B cell (primary cell): ENCODE measurements around the gene SBK1. TPM values are rescaled to one million over a fixed set of nuclear protein-coding genes. Genes with fewer than 3 reads are reported as not detected.

ENCODE experiments used
- ATAC-seq: fragments of 200-7000 bp; cut with Tn5 transposase; one replicate; pipeline ENCODE4 v1.10.0; 2021; ENCODE audit warnings: low read depth, mild to moderate bottlenecking, moderate number of reproducible peaks, moderate library complexity
- CTCF ChIA-PET: fragments of 350-600 bp; sonication (Branson Sonifier 250); formaldehyde crosslinking; loops from one replicate; lab custom pipeline; 2021; ENCODE audit warnings: antibody characterized with exemption, inconsistent platforms; lab: Charles Lee
- POLR2A ChIA-PET: fragments of 350-600 bp; sonication (Branson Sonifier 250); formaldehyde crosslinking; loops from one replicate; lab custom pipeline; 2021; ENCODE audit warnings: antibody characterized with exemption; lab: Charles Lee
- DNase-seq: peaks from one replicate; pipeline ENCODE4 v3.0.0; 2013
- H2AFZ ChIP-seq: 2 replicates; pipeline ENCODE4 v1.6.1; 2012; ENCODE audit warnings: mild to moderate bottlenecking, low read depth, low read length; ENCODE audit not compliant: insufficient read depth, poor library complexity, severe bottlenecking
- H3K27ac ChIP-seq, 2 donors: 1 replicate in 1 of 2; 2 replicates in 1 of 2; pipeline ENCODE4 v1.5.1; 2012 to 2013; ENCODE audit warnings: low read length in 2 of 2, mild to moderate bottlenecking in 2 of 2, moderate library complexity in 1 of 2
- H3K27me3 ChIP-seq, 4 experiments: fragments of 200-600 bp in 1 of 4; sonication (generic) in 1 of 4; replicated peaks in 1 of 4; 1 replicate in 2 of 4; 2 replicates in 2 of 4; pipeline versions ENCODE4 v1.6.1 to v1.7.0; 2013 to 2016; ENCODE audit warnings: low read length in 3 of 4, mild to moderate bottlenecking in 2 of 4, mixed read lengths in 1 of 4, moderate library complexity in 1 of 4; ENCODE audit not compliant: insufficient read depth in 4 of 4, control insufficient read depth in 3 of 4; ENCODE audit errors: control extremely low read depth in 1 of 4
- H3K36me3 ChIP-seq, 2 experiments: replicated peaks in 1 of 2; 1 replicate in 1 of 2; 2 replicates in 1 of 2; pipeline versions ENCODE4 v1.6.1 to v1.7.1; 2013; ENCODE audit warnings: low read length in 1 of 2; ENCODE audit not compliant: insufficient read depth in 2 of 2, control insufficient read depth in 1 of 2; ENCODE audit errors: control extremely low read depth in 1 of 2, extremely low read depth in 1 of 2
- H3K4me1 ChIP-seq, 2 donors: fragments of 200-600 bp in 1 of 2; sonication (generic) in 1 of 2; 1 replicate in 1 of 2; 2 replicates in 1 of 2; pipeline versions ENCODE4 v1.5.1 to v1.6.1; 2013 to 2017; ENCODE audit warnings: low read length in 2 of 2; ENCODE audit not compliant: control insufficient read depth in 2 of 2, insufficient read depth in 2 of 2
- H3K4me2 ChIP-seq: replicated peaks from 2 replicates; pipeline ENCODE3; 2012; ENCODE audit warnings: mild to moderate bottlenecking, low read depth, low read length; ENCODE audit not compliant: poor library complexity, severe bottlenecking
- H3K4me3 ChIP-seq, 5 experiments: fragments of 200-600 bp in 1 of 5; sonication (generic) in 1 of 5; 1 replicate in 3 of 5; 2 replicates in 2 of 5; pipeline versions ENCODE4 v1.5.1 to v1.7.0; 2011 to 2016; ENCODE audit warnings: low read length in 4 of 5, mild to moderate bottlenecking in 4 of 5, low read depth in 2 of 5, control low read depth in 1 of 5, moderate library complexity in 1 of 5; ENCODE audit not compliant: insufficient read depth in 1 of 5; ENCODE audit errors: control extremely low read depth in 1 of 5, extremely low read depth in 1 of 5
- H3K79me2 ChIP-seq: fragments of 200-600 bp; sonication (generic); one replicate; pipeline ENCODE4 v1.6.0; 2016; ENCODE audit warnings: low read length; ENCODE audit not compliant: control insufficient read depth, insufficient read depth
- H3K9ac ChIP-seq: fragments of 200-600 bp; sonication (generic); 2 replicates; pipeline ENCODE4 v1.6.1; 2017; ENCODE audit warnings: mild to moderate bottlenecking, low read length, moderate library complexity
- H3K9me3 ChIP-seq, 3 donors: one replicate each; pipeline versions ENCODE4 v1.6.1 to v1.7.1; 2013; ENCODE audit warnings: low read length in 2 of 3; ENCODE audit not compliant: control insufficient read depth in 2 of 3, insufficient read depth in 1 of 3; ENCODE audit errors: control extremely low read depth in 1 of 3
- H4K20me1 ChIP-seq: 2 replicates; pipeline ENCODE4 v1.6.0; 2012; ENCODE audit warnings: mild to moderate bottlenecking, low read length; ENCODE audit not compliant: insufficient read depth, control insufficient read depth, poor library complexity, severe bottlenecking
- H3K27ac Mint-ChIP-seq: one replicate; pipeline ENCODE4 v1.8.0; 2021; ENCODE audit warnings: mixed read lengths
- H3K27me3 Mint-ChIP-seq: one replicate; pipeline ENCODE4 v1.8.0; 2021; ENCODE audit warnings: mixed read lengths
- H3K4me1 Mint-ChIP-seq: one replicate; pipeline ENCODE4 v1.8.0; 2021; ENCODE audit warnings: mixed read lengths
- H3K4me3 Mint-ChIP-seq: one replicate; pipeline ENCODE4 v1.8.0; 2021; ENCODE audit warnings: mixed read lengths
- H3K9me3 Mint-ChIP-seq: one replicate; pipeline ENCODE4 v1.8.0; 2022; ENCODE audit warnings: mixed read lengths; ENCODE audit not compliant: insufficient read depth
- EZH2 ChIP-seq: IDR thresholded peaks from 2 replicates; pipeline ENCODE4 v1.6.1; 2012; ENCODE audit warnings: borderline replicate concordance, low read depth, mild to moderate bottlenecking, moderate library complexity, low read length; ENCODE audit not compliant: insufficient read depth, poor library complexity, severe bottlenecking
- WGBS: methylation state at CpG from one replicate; pipeline ENCODE4 v1.1.5; 2013; ENCODE audit warnings: missing lambda C conversion rate; ENCODE audit not compliant: insufficient coverage; 5-methylcytosine and 5-hydroxymethylcytosine counted together
- intact Hi-C: fragments of 100-400 bp; cut with micrococcal nuclease; formaldehyde crosslinking; loops from one replicate; pipeline ENCODE4 v1.10.0; 2022
- polyA plus RNA-seq: library from polyadenylated mRNA; depleted of rRNA; stranded (reverse); fragments of >200 nt; gene quantifications from 2 replicates; pipeline ENCODE4 v1.2.3, GENCODE V29; 2012
- total RNA-seq, 2 donors: library from RNA; stranded (reverse); fragments of 120-200 nt in 1 of 2; gene quantifications; 1 replicate in 1 of 2; 2 replicates in 1 of 2; pipeline versions ENCODE4 v1.2.3 to v1.2.4, GENCODE V29; 2013 to 2022
- TF ChIP-seq, protein P1 (sequence below): fragments of 200-600 bp; IDR thresholded peaks from one replicate; pipeline ENCODE4 v1.8.0; 2022; ENCODE audit warnings: antibody characterized with exemption, mild to moderate bottlenecking

SBK1 gene
- total and polyA plus RNA-seq, 2 donors (not counting 1 experiment from before 2014, with no cell fraction given), result 0.22 to 1.3 TPM

- Histone ChIP-seq H2AFZ (no peak overlapping the region), H3K9ac (no peak overlapping the region), H3K4me3 (no peak overlapping the region), H4K20me1 (no peaks in the 10 kb centered on the region), H3K36me3 (no peaks in the 10 kb centered on the region), H3K27ac (no peak overlapping the region), H3K4me1 (peaks cover 12 to 24% of the 10 kb centered on the region in 2 donors), H3K27me3 (no peaks in the 10 kb centered on the region), H3K79me2 (no peaks in the 10 kb centered on the region), H3K4me2 (no peak overlapping the region), H3K9me3 (peaks cover 0 to 7% (median 0%) of the 10 kb centered on the region in 3 donors)
- no peak overlapping the region for H3K4me3 Mint-ChIP-seq
- peaks cover 3% of the 10 kb centered on the region for H3K9me3 Mint-ChIP-seq
- POLR2A ChIA-PET, result no interaction called here
- ATAC-seq, result no peak
- WGBS, result 96% methylated on average over 11 of the region's 11 CpGs
- intact Hi-C loops, result no loop called here
- peak overlapping the region; percentile 21 for H3K27ac Mint-ChIP-seq
- no peaks in the 10 kb centered on the region for H3K27me3 Mint-ChIP-seq
- H3K4me1 Mint-ChIP-seq, result peaks cover 25% of the 10 kb centered on the region
- TF ChIP-seq EZH2, result no peak
- TF ChIP-seq, protein P1, sequence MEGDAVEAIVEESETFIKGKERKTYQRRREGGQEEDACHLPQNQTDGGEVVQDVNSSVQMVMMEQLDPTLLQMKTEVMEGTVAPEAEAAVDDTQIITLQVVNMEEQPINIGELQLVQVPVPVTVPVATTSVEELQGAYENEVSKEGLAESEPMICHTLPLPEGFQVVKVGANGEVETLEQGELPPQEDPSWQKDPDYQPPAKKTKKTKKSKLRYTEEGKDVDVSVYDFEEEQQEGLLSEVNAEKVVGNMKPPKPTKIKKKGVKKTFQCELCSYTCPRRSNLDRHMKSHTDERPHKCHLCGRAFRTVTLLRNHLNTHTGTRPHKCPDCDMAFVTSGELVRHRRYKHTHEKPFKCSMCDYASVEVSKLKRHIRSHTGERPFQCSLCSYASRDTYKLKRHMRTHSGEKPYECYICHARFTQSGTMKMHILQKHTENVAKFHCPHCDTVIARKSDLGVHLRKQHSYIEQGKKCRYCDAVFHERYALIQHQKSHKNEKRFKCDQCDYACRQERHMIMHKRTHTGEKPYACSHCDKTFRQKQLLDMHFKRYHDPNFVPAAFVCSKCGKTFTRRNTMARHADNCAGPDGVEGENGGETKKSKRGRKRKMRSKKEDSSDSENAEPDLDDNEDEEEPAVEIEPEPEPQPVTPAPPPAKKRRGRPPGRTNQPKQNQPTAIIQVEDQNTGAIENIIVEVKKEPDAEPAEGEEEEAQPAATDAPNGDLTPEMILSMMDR, result no peak
- CTCF ChIA-PET, result interaction anchor here (1.3 kb wide), 1 partner anchor 9 kb away, joined by 3 read pairs; no protein-coding TSS in a partner anchor
- no peak for DNase-seq
These were observed 18.5 kb downstream of the SBK1 start for GRCh38 chr16:28310796-28311195.

GRCh38 chr16:28311413-28311812 is 19.1 kb downstream of the SBK1 start:
- peaks cover 0 to 7% (median 0%) of the 10 kb centered on the region in 3 donors for H3K9me3 ChIP-seq
- no peak overlapping the region for H3K4me2 ChIP-seq
- H3K27ac ChIP-seq, result no peak overlapping the region
- no peak for TF ChIP-seq EZH2
- TF ChIP-seq, protein P1, result no peak
- DNase-seq (no peak), ATAC-seq (no peak)
- Mint-ChIP-seq H3K9me3 (peaks cover 3% of the 10 kb centered on the region), H3K27ac (no peak overlapping the region), H3K27me3 (no peaks in the 10 kb centered on the region), H3K4me3 (no peak overlapping the region), H3K4me1 (peaks cover 25% of the 10 kb centered on the region)
- CTCF ChIA-PET, result interaction anchor here (1.3 kb wide), 1 partner anchor 10 kb away, joined by 3 read pairs; no protein-coding TSS in a partner anchor
- intact Hi-C loops, result no loop called here
- H3K4me1 ChIP-seq, result peaks cover 12 to 24% of the 10 kb centered on the region in 2 donors
- WGBS, result 100% methylated on average over 1 of the region's 4 CpGs
- no peaks in the 10 kb centered on the region for H3K27me3 ChIP-seq
- H3K9ac ChIP-seq, result no peak overlapping the region
- no peak overlapping the region for H3K4me3 ChIP-seq
- no peaks in the 10 kb centered on the region for H4K20me1 ChIP-seq
- H2AFZ ChIP-seq, result no peak overlapping the region
- no peaks in the 10 kb centered on the region for H3K79me2 ChIP-seq
- POLR2A ChIA-PET, result interaction anchor here (0.7 kb wide), 1 partner anchor 1756 kb away, joined by 7 read pairs; no protein-coding TSS in a partner anchor
- no peaks in the 10 kb centered on the region for H3K36me3 ChIP-seq
